ENCODE measurements around the gene PRCC. TPM values are rescaled to one million over a fixed set of nuclear protein-coding genes. Genes with fewer than 3 reads are reported as not detected.

PRCC gene
- total RNA-seq: 27.9 TPM

GRCh38 chr1:156767101-156767878 is at the start of gene PRCC:
Gene PRCC, plus strand, starts transcription at chr1:156767535. Its CDS starts 237 bp downstream, at chr1:156767772.

GRCh38 chr1:156727926-156728598 is 39.3 kb upstream of the PRCC start, which contains the start of gene METTL25B:
Gene METTL25B, plus strand, starts transcription at chr1:156728469. Its CDS starts 636 bp downstream, at chr1:156729105.

DNA sequence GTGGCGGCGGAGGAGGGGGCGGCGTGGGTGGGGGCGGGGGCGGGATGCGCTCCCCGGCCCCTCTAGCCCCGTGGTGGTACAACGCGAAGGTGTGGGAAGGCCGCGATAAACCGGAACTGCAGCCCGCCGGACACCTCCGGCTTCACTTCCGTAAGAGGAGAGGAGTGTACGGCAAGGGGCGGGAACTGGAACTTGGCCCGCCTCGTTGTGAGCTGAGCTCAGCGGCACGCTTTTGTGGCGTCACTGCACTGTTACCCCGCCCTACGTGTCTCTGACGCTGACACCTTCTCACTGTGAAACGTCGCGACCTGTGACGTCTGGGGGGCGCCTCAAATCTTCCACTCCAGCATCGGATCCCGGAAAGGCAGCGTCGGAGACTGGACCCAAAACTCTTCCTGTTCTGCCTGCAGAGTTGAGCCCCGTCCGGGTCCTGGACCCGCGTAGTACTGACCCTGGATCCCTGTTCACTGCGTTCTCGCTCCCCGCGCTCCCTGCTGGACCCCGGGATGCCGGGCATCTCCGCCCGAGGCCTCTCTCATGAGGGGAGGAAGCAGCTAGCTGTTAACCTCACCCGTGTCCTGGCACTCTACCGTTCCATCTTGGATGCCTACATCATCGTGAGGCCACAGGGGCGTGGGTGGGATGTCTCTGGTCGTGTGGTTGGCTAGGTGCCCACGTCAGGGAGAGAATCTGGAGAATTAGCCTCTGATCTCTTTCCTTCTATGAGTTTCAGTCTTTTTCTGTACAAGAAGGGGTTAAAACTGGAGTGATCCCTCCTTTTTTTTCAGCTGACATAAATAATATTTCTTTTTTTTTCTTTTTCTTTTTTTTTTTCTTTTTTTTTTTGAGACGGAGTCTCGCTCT is 38.5 kb upstream of the PRCC start, which contains the start of gene ISG20L2:
Gene ISG20L2 (minus strand): TSS at position 168 of the 864 bp plus-strand sequence. CDS start 1,114 bp downstream, outside the sequence.

DNA sequence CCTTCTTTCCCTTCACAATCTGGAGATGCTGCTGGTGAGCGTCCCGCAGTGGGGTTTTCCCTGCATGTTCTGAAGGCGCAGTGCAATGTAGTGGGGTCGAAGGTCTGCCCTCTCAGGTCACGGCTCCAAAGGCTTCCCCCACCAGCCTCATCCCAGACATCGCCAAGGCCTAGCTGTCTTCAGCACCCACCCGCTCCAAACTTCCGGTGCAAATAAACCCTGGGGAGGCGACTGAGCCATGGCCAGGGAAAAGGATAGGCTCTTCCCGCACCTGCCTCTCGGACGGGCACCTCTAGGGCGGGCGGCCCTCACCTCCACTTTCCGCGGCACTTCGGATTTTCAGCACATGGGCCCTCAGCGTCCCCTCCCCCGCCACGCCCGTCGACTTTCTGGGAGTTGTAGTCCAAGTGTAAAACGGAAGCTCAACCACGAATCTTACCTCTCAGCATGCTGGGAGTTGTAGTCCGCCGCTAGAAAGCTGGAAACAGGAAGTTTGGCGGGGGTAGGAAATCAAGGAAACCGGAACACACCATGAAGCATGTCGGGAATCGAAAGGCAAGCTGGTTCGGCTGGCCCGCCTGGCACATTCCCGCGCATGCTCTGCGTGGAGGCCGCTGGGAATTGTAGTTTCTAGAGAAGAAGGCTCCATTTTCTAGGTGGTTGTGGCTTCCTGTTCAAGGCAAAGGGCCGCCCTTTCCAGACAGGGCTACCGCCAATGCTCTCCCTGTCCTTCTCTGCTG is 26.4 kb upstream of the PRCC start, which contains the start of gene MRPL24:
Gene MRPL24 (minus strand): TSS at position 348 of the 740 bp plus-strand sequence. CDS start 2,384 bp downstream, outside the sequence.

GRCh38 chr1:156751451-156751756 is 15.9 kb upstream of the PRCC start, which contains the start of gene HDGF:
Gene HDGF, minus strand, starts transcription at chr1:156751675. Its CDS starts 246 bp downstream, at chr1:156751429.

DNA sequence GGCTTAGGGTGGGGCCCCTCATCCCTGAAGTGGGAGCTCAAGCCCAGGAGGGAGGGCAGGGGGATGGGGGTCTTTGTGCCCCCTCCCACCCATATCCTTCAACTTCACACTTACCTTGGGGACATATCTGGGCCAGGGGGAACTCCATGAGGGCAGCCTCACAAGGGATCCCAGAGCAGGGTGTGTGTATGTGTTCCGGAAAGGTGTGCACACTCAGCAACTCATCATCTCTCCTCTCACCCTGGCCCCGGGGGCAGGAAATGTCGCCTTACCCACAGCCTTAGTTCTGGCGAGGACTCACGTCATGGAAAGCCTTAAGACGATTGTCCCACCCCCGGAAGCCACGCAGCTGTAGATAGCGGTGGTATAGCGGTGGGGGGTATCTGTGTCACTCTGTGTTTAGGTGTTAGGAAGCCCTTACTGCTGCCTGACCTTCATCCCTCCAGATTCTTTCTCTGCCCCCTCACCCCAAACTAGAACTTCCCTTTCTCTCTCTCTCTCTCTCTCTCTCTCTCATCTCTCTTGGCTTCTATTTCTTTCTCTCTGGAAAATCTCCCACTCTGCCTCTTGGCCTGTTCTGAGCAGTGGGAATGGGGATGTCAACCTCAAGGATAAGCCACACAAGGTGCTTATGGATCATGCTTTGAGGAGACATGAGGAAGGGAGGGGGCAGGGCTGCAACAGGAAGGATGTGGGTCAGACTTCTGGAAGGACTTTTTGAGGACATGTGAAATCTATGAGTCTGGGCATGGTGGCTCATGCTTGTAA is 49.4 kb downstream of the PRCC start, which contains the start of gene SH2D2A:
Gene SH2D2A (minus strand): TSS at position 288 of the 768 bp plus-strand sequence. CDS start 140 bp downstream, at position 148.

Other genes with a start within 250 kb of the PRCC start
- gene IQGAP3, start 195.0 kb upstream of the PRCC start, total RNA-seq: 5.9 TPM
- not detected for gene TTC24, start 187.8 kb upstream of the PRCC start, total RNA-seq
- gene NAXE, start 175.8 kb upstream of the PRCC start, total RNA-seq: 40.1 TPM
- 20.7 TPM for gene GPATCH4, start 166.1 kb upstream of the PRCC start, total RNA-seq
- gene HAPLN2, start 148.1 kb upstream of the PRCC start, total RNA-seq: 1.3 TPM
- 94.8 TPM for gene BCAN, start 125.4 kb upstream of the PRCC start, total RNA-seq
- 29.7 TPM for gene NES, start 90.1 kb upstream of the PRCC start, total RNA-seq
- gene CRABP2, start 62.0 kb upstream of the PRCC start, total RNA-seq: 1.9 TPM
- gene METTL25B, start 39.1 kb upstream of the PRCC start, total RNA-seq: 11.6 TPM
- 14.1 TPM for gene ISG20L2, start 38.8 kb upstream of the PRCC start, total RNA-seq
- gene MRPL24, start 26.4 kb upstream of the PRCC start, total RNA-seq: 9.7 TPM
- gene HDGF, start 15.9 kb upstream of the PRCC start, total RNA-seq: 68.5 TPM
- gene SH2D2A, start 49.3 kb downstream of the PRCC start, total RNA-seq: not detected
- 0.31 TPM for gene INSRR, start 91.6 kb downstream of the PRCC start, total RNA-seq
- 0.31 TPM for gene NTRK1, start 93.3 kb downstream of the PRCC start, total RNA-seq
- gene PEAR1, start 126.2 kb downstream of the PRCC start, total RNA-seq: 0.94 TPM
- gene LRRC71, start 153.1 kb downstream of the PRCC start, total RNA-seq: not detected